Posterior vena cava (tissue), 2 donors: Measurements from ENCODE around the gene EGLN1. TPM values are rescaled to one million over a fixed set of nuclear protein-coding genes. Genes with fewer than 3 reads are reported as not detected.

Experiments
- DNase-seq: peaks from one replicate; pipeline ENCODE4 v3.0.0-alpha.2; 2020; ENCODE audit warnings: low spot score
- intact Hi-C, 2 donors: fragments of 100-400 bp; cut with DNase I; formaldehyde crosslinking; loops; one replicate each; pipeline versions ENCODE4 v1.14.1 to v1.14.2; 2022 to 2023
- total RNA-seq, 2 donors: library from RNA; stranded (reverse); fragmentation: NEBNext Ultra II Directional; extraction: Animal tissue kit (Norgen Biotek cat#: 25700); gene quantifications; one replicate each; pipeline ENCODE4 v1.2.1, GENCODE V29; 2021
- donor health status: DM: yes; HTN: yes; CAD: no.
- donor health status: DM: yes; HTN: yes; CAD: no.

EGLN1 gene
- total RNA-seq, 2 donors from 2014 or later = 29.6 to 33.1 TPM

DNA sequence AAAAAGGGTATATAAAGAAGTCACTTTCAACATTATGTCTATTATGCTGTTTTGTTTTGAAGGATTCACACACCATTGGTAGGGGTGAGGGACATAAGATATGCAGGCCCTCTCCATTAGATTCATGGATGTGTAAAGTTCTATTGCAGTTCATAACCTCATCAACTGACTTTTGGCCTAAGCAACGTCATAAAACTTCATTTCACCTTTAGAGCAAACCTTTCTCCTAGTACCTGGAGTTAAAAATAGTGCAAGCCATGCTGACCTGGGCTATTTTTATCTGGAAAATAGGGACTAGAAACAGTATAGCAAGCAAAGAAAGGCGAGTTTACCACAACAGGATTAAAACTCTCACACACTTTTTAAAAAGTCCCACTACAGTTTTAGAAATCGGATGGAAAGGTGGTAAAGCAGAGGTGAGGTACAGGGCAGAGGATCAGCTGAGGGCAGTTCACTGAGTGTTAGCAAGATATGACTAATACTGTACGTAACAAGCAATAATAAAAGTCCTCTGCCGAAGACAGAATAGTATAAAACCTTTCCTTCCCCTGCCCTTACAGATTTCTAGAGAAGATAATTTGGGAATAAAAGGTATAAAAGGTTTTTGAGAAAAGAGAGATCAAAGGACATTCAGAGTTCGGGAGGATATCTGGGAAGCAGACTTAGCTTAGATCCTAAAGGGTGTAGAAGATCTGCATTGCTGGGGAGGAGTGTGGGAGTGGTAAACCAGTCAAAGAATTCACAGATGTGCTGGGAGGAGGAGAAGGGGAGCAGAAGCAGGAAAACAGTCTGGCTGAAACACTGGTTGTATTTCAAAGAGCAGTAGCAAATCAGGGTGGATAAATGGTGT, 14.3 kb downstream of the EGLN1 start:
- intact Hi-C loops = no loop called here
- no peak for DNase-seq

DNA sequence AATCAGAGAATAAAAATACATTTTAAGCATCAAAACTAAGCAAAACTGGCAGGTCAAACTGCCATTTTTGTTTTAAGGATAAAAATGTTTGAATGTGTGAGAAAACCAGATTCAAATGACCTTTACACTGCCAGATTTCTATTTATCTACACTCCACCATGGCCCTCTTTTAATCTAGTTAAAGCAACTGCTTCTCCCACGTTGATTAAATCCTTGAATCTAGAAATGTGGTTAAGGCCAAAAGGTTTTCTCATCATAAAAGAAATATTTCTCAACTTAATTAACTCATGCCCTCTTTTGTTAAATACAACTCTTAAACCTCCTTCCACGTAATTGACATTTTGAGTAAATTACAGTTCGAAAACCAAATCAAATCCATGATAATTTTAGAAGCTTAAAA, 15.0 kb downstream of the EGLN1 start:
- intact Hi-C loops = no loop called here
- DNase-seq = no peak

DNA sequence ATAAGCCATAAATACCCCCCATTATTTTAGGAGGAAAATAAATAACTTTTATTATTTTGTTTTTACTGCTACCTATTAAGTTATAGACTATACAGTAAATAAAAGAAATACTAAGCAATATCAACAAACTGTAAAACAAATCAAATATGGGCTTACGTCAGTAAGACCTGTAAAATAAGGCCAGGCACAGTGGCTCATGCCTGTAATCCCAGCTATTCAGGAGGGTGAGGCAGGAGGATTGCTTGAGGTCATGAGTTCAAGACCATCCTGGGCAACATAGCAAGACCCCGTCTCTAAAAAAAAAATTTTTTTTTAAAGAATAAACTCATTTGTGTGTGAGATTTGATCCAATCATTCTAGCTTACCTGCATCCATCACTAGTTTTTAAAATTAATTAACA, 17.8 kb downstream of the EGLN1 start:
- no peak for DNase-seq
- intact Hi-C loops = no loop called here

DNA sequence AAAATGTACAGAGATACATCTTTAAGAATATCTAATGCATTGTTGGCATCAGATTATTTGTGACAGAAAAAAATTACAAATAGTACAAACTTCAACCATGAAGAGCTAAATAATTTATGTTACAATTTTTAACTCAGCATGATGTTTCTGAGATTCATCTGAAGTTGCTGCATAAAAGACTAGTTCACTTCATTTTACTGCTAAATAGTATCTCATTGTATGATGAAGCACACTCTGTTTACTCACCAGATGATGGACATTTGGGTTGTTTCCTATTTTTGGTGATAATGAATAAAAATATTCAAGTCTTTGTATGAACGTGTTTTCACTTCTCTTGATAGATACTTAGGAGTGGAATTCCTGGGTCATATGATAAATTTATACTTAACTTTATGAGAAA, 20.6 kb downstream of the EGLN1 start:
- intact Hi-C loops = no loop called here
- no peak for DNase-seq

DNA sequence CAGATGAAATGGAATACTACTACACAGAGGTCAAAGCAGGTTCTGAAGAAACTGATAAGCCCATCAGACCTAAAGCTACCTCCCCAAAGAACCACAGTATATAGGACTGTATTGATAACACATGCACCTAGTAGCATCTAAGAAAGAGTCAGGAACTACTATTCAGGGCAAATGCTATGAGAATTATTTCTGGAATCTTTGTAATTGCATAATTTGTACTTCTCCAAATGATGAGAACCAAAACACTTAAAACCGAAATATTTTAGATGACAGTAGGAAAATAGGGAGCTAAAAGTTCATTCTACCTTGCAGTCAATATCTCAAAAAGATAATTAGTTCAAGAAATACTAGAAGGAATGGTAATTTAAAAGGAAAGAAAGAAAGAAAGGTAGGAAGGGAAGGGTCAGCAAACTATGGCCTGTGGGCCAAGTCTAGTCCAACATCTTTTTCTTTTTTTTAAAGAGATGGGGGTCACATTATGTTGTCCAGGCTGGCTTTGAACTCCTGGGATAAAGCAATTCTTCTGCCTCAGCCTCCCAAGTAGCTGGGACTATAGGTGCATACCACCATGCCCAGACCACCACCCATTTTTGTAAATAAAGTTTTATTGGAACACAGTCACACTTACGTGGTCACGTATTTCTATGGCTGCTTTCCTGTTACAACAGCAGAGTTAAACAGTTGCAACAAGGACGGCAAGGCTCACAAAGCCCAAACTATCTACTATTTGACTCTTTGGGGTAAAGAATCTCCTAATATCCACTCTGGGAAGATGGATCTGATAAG, 24.0 kb downstream of the EGLN1 start:
- no peak for DNase-seq
- intact Hi-C loops = no loop called here

DNA sequence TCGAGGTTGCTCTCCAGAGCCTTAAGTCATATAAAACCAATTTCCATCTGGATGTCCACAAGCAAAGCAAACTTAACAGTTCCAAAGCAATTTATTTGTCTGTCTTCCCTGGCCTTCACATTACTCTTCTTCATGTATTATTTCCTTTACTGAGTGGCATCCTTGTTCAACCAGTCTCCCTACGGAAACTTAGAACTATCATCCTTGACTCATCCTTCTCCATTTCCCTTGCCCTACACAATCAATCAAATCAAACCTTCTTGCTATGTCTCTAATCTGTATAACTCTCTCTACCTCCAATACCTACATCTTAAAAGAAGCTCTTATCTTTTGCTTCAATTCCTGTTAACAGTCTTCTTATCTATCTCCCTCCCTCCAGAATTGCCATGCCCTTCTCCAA, 25.4 kb downstream of the EGLN1 start:
- intact Hi-C loops = loop anchor here in 1 of 2 donors (1.0 kb wide), 1 partner anchor 21 kb away; no protein-coding TSS in a partner anchor
- DNase-seq = no peak

DNA sequence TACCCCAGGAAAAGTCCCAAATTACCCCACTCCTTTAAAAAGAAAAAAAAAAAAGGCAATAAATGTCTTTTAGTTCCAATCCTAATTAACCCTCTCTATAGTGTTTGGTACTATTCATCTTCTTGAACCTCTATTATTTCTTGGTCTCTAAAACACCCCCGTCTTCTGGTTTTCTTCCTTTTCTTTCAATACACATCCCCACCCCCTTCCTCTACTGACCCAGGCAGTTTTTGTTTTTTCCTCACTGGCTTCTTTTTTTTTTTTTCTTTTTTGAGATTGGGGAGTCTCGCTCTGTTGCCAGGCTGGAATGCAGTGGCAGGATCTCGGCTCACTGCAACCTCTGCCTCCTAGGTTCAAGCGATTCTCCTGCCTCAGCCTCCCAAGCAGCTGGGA, 26.1 kb downstream of the EGLN1 start:
- intact Hi-C loops = loop anchor here in 1 of 2 donors (1.0 kb wide), 1 partner anchor 21 kb away; no protein-coding TSS in a partner anchor
- no peak for DNase-seq

DNA sequence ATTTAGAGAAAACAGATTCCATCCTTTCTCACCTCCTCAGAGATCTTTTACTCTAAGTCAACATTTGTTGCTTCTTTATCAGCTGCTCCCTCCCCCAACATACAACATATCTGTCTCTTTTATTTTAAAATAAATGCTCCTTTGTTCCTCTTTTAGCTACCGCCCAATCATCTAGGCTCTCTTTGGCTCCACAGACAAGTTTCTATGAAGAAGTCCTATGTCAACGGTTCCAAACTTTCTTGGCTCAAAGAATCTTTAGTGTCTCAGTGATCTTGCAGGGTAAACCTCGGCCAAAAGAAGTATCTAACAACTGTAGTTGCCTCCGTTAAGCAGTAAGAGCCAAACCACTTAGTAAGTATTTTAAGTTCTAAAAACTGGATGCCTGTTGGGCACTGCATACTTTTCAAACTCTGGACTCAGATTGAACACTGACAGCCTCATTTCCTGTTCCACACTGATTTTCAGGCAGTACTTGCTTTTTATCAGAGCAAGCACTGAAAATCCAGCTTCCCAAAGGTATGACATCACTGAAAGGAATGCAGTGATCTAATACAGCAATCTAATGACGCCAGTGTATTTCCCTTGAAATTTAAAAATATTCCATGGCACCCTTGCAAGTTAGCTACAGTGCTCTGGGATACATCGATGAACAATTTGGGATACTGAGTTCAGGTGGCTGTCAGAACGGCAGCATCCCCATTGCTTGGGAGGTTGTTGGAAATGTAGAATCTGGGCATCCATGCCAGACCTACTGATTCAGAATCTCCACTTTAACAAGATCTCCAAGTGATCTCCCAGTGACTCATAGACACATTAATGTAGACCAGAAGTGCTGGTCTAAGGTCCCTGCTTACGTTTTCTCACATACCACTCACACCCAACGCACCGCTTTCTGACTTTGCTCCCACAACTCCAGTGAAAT, 26.8 kb downstream of the EGLN1 start:
- DNase-seq = no peak
- intact Hi-C loops = no loop called here

DNA sequence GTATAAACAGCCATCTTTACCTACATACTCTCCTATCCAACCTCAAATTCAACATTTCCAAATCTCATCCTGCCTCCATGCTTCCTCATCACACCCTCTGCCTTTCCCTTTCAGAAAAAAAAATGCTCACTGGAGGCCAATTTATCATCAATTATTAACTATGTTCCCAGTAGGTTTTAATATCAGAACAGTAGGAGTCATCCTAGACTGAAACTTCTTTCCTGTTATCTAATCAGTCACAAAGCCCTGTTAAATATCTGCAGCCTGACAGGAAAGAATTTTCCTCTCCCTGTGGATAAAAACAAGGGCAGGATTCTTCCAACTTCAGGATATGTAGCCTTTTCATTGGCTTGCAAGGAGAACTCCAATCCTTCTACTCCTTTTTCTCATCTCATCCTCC, 28.4 kb downstream of the EGLN1 start:
- no peak for DNase-seq
- intact Hi-C loops = no loop called here

DNA sequence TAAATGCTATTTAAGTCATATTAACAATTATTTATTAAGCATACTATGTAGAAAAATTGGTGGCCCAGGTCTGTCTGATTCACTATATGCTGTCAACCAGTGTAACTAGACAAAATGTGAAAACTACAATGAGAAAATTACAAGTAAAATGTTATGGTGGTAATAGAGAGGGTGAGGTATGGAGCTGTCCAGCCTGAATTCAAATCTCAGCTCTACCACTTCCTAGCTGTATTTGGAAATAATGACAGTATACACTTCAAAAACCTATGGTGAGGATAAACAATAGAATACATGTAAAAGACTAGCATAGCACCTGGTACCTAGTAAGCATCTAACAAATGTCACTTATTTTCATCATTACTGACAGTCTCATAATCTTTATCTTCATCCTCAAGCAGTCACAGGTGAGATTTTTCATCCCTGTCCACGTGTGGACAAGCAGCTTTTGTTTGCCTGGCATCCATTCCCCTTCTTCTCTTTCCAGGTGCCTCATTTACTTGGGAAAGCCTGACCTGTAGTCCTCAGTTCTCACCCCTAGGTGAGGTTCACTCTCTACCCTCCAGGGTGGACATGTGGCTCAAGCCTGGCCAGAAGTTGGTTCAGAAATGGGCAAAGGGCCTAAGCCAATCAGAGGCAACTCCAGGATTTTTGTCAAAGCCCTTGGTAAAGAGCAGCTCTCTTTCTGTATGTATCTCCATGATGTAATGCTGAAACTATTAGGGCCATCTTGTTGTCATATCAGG, 29.5 kb downstream of the EGLN1 start:
- no peak for DNase-seq
- intact Hi-C loops = no loop called here

DNA sequence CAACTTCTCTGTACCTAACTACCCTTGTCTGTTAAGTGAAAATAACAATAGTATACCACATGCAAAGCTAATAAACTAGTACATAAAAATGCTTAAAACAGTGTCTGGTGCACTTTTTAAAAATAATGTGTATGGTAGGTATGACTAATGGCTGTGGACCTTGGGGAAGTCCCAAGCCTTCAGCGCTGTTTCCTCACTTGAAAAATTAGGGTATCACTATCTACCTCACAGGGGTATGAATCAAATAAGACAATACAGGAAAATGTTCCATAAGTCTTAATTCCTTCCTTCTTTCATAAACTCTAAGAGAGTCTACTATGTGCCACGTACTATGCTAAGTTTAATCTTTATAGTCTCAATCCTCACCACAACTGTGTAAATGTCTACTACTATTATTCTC, 32.0 kb downstream of the EGLN1 start:
- DNase-seq = no peak
- intact Hi-C loops = no loop called here

DNA sequence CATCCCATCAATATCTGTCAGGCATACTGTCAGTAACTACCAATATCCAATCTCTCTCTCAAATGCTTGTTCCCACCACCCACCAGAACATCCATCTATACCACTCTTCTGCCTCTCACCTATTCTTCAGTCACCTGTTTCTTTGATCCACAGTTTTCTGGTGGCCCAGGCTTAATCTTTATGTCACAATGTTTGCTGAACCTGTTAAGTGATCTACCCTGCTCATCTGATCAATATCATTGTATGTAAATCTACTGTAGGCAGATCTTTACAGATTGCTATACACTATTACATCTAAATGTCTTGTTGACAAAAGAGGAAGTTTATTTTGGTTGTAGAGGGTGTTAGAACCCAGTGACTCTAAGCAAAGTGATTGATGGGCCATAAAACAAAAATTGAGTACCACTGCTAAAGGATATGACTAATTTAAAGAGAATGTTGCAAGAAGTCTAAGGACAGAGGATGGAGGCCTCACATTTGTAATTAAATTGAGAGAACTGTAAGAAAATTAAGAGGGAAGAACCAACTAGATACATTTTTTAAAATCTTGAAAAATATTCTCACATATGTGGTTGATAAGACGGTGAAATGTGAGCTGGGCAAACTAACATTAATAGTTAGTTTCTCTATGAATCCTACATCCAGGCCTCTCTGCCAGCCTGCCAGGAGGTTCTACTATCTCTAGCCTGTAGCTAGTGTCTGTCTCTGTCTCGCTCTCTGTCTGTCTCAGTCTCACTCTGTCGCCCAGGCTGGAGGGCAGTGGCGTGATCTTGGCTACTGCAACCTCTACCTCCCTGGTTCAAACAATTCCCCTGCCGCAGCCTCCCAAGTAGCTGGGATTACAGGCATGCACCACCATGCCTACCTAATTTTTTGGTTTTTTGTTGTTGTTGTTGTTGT, 34.1 kb downstream of the EGLN1 start:
- DNase-seq = no peak
- intact Hi-C loops = loop anchor here in 1 of 2 donors (5.0 kb wide), 1 partner anchor 511 kb away; no protein-coding TSS in a partner anchor

DNA sequence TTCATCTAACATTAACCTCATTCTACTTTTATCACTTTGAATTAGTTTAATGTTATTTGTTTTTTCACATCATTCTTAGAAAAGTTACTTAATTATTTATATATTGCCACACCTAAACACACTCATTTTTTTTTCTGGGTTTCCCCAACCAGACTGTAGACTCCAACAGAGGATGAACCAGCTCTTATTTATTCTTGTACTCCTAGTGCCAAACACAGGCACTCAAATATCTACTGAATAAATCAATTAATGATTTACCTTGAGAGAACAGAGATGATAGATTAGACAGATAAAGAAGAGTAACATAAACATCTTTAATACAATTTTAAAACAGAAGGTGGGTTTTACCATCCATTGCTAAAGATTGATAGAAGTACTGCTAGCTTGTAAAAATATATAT, 35.6 kb downstream of the EGLN1 start:
- intact Hi-C loops = loop anchor here in 1 of 2 donors (5.0 kb wide), 1 partner anchor 509 kb away; no protein-coding TSS in a partner anchor

DNA sequence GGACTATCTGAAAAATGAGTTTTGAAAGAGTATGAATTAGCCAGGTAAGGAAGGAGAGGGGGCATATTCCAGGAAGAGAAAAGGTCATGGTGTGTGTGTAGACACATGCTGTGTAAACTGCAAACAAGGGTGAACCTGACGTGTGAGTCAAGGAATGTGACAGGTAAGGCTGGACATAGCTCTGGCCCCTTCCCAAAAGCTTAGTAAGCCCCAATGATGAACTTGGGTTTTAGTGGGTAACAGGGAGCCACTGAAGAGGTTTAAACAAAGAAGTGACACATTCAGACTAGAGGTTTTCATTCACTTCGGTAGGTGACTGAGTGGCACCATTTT, 36.7 kb downstream of the EGLN1 start:
- intact Hi-C loops = loop anchor here in 1 of 2 donors (5.0 kb wide), 1 partner anchor 508 kb away; no protein-coding TSS in a partner anchor

More for the DNA sequence above, 35.6 kb downstream of the EGLN1 start:
- no peak for DNase-seq

DNA sequence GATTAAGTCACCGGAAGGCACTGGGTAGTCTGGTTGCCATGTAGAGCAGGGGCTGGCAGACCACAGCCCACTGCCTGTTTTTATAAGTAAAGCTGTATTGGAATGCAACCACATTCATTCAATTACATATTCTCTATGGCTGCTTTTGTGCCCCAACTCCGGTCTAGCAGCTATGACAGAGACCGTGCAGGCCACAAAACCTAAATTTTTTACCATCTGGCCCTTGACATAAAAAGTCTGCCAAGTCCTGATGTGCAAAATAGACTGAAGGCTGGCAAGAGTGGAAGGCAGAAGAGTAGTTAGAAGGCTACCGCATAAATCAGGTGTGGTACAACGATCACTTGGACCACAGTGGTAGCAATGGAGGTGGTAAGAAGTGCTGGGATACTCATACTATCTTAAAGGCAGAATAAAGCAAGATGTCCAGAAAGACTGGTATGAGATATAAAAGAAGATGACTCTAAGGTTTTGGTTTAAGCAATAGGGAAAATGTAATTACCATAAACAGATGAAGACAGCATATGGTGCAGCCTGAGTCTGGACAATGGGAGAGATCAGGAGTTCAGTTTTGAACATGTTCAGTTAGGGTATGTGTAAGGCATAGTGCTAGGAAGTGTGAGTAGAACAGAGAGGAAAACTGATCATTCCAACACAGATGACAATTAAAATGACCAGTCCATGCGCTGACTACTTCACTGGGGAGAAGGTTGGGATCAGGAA, 37.2 kb downstream of the EGLN1 start:
- no peak for DNase-seq
- intact Hi-C loops = loop anchor here in 1 of 2 donors (5.0 kb wide), 1 partner anchor 508 kb away; no protein-coding TSS in a partner anchor

More for the DNA sequence above, 36.7 kb downstream of the EGLN1 start:
- DNase-seq = no peak

DNA sequence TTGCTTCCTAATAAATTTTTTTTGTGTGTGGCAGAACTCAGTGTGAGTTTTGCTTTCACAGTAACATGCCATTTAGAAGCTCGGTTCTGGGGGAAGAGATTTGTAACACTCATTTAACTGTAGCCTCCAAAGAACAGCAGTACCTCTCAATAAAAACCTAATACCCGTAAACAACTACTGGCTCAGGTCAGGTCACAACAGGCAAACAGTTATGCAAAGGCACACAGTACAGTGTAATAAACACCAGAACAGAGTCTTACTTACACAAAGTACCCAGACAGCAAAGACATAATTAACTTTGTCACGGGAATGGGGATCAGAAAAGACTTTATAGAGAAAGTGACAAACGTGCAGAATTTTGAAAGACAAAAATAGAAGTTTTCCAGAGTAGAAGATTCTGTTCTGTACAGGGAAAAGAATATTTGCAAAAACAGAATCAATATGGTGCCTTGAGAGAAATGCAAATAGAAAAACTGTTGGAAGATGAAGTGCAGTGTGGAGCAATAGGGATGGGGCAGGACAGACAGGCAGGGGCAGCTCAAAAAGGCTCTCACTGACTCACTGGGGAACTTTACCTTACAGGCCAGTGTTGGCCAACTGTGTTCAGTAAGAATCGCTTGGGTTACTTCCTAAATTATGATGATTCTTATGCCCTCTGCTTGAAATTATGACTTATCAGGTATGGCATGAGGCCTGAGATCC, 38.8 kb downstream of the EGLN1 start:
- DNase-seq = no peak
- intact Hi-C loops = no loop called here
